GM21381 (cell line): ENCODE data around the gene GARIN5B.
A peak's percentile ranks its signal among the peaks of the same experiment; 100 is the strongest.

Experiments
- ATAC-seq: cut with Tn5 transposase; IDR thresholded peaks from one replicate; pipeline ENCODE4 v1.9.1; 2021; ENCODE audit warnings: mild to moderate bottlenecking, moderate library complexity; ENCODE audit not compliant: unreplicated experiment

Gene GARIN5B

DNA sequence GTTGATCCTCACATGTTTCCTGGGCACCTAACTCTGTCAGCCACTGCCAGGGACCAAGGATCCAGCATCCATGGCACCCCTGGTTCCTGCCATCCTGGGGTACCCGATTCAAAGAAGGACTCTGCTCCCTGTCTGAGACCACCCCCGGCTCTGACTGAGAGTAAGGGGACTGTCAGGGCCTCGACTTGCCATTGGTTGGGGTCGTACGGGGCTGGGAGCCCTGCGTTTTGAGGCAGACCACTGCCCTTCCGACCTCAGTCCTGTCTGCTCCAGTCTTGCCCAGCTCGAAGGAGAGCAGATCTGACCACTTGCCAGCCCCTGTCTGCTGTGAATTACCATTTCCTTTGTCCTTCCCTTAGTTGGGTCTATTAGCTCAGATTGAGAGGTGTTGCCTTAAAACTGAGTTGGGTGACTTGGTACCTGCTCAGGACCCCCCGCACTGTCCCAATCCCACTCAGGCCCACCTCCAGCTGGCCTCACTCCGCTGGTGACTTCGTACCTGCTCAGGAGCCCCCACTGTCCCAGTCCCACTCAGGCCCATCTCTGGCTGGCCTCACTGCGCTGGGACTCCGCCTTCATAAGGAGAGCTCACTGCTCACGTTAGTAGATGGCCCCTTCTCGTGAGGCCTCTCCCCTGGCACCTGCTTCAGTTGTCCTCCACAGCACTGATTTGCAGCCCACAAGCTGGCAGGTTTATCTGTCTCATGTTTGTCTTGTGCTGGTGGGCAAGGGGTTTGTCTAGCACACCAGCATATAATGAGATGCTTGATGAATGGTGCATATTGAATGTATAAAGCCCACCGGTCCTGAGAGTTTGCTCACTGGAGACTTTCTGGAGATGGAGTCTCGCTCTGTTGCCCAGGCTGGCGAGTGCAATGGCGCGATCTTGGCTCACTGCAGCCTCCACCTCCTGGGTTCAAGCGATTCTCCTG, 26.6 kb upstream of the GARIN5B start:
- no peak for ATAC-seq

DNA sequence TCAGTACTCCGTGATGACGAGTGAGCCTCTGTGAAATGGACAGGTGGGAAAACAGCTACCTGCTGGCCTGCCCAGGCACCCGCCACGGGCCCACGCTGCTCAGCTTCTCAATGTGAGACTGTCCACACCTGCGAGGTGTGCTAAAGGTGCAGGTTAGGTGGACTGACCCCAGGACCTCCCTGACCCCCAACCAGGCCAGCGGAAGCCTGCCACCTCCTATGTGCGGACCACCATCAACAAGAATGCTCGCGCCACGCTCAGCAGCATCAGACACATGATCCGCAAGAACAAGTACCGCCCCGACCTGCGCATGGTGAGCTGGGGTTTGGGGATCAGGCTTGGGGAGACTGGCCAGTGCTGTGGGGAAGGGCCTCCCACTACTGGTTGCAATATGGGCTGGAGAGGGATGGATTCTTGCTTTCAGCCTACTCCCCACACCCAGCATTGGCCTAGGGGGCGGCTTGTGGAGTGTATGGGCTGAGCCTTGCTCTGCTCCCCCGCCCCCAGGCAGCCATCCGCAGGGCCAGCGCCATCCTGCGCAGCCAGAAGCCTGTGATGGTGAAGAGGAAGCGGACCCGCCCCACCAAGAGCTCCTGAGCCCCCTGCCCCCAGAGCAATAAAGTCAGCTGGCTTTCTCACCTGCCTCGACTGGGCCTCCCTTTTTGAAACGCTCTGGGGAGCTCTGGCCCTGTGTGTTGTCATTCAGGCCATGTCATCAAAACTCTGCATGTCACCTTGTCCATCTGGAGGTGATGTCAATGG, 24.9 kb upstream of the GARIN5B start:
- no peak for ATAC-seq

DNA sequence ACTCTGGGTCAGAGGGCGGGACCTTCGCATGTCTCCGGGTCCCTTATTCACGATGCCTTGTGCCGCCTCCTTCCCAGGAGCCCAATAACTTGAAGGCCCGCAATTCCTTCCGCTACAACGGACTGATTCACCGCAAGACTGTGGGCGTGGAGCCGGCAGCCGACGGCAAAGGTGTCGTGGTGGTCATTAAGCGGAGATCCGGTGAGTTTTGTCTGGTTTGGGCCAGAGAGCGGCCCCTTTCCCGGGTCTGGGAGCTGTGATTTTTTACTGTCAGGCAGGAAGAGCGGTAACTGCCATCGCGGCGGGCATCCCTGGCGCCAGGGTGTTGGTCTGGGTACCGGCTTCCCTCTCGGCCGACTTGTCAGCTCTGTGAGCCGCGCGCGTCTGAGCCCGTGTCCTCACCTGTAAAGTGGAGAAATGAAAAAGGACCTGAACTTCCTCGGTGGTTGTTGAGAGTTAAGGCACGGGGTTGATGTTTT, 23.5 kb upstream of the GARIN5B start:
- no peak for ATAC-seq

DNA sequence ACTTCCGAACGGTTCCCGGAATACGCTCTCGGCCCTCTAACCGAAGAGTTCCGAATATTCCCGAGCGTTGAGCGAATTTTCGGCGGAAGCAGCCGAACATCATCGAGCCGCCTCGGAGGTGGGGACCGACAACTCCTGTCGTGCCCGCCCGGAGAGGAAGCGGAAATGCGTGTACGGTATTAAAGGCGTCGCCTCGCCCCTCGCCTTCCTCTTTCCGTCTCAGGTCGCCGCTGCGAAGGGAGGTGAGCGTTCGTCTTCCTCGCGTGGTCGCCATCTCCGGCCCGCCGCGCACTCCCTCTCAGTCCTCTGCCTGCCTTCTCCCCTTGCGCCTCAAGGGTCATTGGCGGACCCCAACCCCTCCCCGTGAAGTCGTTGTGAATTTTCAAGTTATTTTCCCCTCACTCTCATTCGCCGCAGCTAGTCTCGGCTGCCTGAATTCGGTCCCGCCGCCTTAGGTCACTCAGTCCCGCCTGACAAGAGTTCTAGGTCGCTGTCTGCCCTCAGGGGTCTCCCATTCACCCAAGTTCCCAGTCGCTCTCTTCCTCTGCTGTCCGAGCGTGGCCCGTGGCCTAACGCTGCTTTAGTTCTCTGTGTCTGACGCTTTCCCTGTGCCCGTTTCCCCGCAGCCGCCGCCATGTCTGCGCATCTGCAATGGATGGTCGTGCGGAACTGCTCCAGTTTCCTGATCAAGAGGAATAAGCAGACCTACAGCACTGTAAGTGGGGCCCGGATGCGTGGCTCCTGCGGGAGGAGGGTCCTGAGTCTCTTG, 22.8 kb upstream of the GARIN5B start, which contains the start of gene RPL28:
Gene RPL28, plus strand, starts transcription at position 209 of the 769 bp plus-strand sequence. Its CDS starts 426 bp downstream, at position 635.
- ATAC-seq = peak; percentile 73

DNA sequence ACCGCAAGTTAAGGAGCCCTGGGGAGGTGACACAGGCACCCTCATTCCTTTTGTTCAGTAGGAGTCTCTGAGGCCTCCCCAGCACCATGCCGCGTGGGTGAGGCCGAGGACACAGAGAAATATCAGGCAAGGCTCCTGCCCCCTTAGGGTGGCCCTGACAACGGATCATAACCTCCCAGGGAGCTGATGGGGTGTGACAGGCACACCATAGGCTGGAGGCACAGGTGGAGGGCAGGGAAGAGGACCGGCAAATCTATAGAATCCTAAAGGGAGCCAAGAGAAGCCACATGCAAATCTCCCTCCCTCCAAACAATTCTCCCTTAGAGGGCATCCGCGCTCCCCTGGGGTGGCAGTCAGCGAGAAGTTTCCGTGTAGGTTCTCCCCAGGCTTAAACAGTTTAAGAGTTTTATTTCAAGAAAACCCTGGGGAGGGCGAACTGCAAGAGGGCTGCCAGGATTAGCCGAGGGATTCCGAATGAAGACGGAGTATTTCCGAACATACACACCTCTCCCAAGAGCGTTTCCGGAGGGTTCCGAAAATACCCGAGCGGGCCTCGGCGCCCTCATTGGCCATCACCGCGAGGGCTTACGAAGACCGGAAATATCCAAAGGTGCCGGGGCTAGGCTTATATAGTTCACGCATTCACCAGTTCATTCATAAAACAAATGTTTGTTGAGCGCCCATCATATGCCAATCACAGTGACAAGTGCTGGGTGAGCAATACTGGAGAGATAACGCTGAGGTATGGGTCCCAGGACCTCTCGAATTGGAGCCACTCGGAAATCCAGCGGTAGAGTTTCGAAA, 22.1 kb upstream of the GARIN5B start:
- peak; percentile 54 for ATAC-seq

DNA sequence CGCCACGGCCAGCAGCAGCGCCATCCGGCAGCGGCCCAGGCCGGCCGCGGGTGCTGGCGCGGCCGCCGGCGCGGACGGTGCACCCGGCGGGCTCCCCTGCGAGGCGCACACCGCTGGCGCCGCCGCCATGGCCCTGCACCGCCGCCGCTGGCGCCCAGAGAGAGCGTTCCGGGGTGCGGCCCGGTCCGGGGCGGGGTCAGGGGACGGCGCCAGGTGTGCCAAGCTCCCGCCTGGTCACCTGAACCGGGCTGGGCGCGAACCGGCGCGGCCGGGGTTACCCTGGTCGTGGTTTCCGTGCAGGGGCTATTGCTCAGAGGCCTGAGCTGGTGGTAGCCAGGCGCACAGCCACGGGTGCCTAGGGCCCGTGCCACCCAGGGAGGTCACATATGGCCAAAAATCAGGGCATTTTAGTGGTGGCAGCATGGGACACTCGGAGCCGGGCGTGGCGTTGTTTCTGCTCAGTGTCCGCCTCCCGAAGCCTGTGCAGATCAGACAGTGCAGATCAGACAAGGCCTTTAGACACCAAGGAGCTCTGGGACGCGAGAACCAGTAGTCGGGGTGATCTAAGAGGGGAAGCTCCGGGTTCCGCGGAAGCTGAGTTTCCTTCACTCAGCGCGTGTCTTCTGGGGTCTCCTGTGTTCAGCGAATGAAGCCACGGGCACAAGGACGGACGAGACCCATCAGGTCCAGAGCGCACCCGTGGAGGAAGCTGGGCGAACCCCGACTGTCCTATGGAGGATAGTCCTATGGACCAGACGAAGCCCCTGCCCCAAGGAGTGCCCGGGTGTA, 21.3 kb upstream of the GARIN5B start, which contains the start of gene TMEM238:
Gene TMEM238, minus strand, starts transcription at position 162 of the 789 bp plus-strand sequence. Its CDS starts 33 bp downstream, at position 129.
- no peak for ATAC-seq

DNA sequence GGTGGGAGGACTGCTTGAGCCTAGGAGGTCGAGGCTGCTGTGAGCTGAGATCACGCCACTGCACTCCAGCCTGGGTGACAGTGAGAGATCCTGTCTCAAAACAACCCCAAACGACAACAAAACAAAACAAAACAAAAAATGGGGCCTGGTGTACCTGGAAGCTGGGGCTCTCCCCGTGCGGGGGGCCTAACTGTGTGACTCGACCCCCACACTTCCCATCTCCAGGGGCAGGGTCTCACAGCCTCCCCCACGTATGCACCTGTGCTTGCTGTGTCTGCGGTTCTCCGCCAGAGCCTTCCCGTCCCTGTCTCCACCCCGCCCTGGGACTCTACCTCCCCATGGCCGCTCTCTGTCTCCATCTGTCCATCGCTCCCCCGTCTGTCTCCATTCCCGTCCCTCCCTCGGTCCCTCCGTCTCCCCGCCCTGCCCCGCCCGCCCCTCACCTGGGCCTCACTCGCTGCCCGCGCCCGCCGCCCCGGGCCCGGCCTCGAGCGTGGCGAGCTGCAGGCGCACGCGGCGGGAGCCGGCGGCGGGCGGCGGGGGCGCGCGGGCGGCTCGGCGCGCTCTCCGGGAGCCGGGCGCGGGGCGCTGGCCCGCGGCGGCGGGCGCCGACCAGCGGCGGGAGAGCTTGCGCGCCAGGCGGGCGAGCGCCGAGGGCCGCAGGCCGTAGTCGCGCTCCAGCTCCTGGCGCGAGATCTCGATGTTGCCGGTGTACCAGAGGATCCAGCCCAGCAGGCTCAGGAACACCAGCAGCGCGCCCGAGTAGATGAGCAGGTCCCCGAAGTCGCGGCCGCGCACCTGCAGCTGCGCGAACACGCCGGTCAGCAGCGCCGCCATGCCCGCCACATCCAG, 20.4 kb upstream of the GARIN5B start:
- ATAC-seq = no peak

DNA sequence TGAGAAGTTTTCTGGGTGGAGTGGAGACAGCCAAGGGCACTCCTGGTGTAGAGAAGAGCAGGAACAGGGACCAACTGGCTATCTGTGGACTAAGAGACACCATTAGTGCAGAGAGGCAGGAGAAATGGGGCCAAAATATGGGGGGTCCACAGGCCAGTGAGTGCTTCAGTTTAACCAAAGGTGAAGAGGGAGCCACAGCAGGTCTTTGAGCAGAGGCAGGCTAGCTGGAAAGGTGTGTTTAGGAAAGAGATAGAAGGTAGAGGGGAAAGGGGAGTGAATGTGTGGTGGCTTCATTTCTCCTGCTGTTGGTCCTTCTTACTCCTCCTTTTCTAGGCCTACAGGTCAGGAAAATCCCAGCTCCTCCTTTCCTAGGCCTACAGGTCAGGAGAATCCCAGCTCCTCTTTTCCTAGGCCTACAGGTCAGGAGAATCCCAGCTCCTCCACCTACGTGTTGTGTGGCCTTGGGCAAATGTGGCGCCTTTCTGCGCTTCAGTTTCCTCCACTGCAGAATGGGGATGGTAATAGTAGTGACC, 19.5 kb upstream of the GARIN5B start:
- no peak for ATAC-seq

DNA sequence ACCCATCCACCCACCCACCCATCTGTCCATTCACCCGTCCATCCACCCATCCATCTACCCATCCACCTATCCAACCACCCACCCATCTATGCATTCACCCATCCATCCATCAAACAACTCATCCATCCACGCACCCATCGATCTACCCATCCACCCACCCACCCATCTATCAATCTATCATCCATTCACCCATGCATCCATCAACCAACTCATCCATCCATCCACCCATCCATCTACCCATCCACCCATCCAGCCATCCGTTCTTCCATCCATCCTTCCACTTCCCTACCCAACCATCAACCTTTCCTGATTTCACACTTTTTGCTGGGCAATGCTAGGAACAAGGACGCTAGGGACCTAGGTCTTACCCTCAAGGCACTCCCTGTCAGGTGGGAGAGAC, 19.0 kb upstream of the GARIN5B start:
- no peak for ATAC-seq

DNA sequence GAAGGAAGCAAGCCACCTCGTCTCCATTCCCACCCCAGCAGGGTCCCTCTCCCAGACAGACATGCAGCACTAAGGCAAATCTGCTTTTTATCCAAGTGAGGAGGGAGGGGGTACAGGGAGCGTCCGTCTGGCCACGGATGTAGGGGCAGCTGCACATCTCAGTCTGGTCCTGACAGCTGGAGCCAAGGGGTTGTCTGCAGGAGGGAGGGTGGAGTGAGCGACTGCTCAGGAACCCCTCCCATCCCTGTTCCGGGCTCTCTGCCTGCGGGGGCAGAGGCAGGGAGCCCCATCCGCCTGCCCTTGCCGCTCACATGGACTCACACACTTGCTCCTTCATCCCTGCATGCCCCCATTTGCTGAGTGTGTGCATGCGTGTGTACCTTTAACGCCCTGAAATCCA, 16.1 kb upstream of the GARIN5B start:
- no peak for ATAC-seq

DNA sequence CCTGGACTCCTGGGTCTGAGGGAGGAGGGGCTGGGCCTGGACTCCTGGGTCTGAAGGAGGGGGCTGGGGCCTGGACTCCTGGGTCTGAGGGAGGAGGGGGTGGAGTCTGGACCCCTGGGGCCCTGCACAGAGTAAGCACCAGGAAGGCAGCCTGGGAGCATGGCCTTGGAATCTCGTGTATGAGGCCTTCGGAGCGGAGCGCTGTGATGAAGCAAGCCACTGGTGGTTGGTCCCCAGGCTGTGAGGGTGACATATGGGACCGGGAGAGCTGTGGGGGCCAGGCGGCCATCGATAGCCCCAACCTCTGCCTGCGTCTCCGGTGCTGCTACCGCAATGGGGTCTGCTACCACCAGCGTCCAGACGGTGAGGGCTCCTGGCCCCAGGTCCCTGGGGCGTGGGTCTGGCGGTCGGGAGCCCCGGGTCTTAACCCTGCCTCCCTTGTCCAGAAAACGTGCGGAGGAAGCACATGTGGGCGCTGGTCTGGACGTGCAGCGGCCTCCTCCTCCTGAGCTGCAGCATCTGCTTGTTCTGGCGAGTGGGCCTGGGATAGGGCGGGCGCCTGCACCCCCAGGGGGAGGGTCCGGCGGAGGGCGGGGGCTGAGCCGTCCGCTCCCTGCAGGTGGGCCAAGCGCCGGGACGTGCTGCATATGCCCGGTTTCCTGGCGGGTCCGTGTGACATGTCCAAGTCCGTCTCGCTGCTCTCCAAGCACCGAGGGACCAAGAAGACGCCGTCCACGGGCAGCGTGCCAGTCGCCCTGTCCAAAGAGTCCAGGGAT, 14.5 kb upstream of the GARIN5B start:
- ATAC-seq = no peak

DNA sequence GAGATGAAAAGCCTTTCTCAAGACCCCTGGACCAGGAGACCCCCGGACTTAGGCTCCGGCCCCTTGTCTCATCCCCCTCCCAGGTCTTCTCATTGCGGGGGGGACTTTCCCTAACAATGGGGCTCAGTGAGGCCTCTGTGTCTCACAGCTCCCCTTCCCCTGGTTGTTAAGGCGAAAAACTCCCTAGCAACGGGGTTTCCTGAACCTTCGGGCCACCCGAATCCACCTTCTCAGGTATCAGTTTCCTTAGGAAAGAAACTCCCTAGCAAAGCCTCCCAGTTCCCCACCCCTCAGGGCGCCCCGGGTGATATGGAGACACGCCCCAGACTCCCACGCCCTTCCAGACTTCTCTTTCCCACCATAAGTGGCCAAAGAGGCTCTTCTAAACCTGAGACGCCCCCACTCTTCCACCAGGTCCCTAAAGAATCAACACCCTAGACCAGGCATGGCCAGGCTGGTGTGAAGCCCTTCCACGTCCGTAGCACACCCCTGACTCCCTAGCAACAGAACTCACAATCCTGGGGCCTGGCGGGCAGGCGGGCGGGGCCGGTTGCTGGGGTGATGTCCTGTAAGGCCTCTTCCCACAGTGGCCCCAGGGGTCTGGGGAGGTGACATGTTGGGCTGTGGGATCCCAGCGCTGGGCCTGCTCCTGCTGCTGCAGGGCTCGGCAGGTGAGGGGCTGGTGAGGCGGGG, 13.3 kb upstream of the GARIN5B start, which contains the start of gene TMEM190:
Gene TMEM190, plus strand, starts transcription at position 586 of the 693 bp plus-strand sequence. Its CDS starts 28 bp downstream, at position 614.
- ATAC-seq = no peak

DNA sequence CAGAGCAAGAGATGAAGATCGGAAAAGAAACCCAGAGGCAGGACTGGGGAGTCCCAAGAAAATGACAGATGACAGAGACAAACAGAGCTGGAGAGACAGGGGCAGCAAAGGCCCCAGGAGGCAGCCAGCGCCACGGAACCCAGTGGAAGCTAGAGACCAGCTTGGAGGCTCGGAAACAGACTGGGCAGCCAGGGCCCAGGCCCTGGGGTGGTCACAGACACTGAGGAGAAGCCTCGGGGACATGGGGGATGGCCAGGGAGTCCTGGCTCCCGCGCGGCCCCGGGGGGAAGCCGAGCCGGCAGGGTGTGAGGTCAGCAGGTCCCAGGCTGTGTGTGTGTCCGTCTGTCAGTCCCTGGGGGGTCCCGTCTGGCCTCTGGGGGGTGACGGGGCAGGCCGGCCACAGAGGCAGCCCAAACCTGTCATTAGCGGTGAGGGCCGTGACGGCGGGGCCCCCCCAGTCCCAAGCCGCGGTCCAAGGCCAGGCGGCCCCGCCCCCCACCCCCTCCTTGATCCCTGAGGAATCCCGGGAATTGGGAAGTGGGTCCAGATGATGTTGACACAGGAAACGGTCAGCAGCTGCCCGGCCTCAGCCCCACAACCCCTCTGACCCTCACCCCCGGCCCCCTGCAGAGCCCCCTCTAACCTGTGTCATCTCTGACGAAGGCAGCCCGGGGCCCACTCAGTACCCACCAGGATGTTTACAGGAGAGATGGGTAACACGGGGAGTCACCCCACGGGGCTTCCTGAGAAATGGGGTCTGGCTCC, 11.1 kb upstream of the GARIN5B start:
- ATAC-seq = no peak

DNA sequence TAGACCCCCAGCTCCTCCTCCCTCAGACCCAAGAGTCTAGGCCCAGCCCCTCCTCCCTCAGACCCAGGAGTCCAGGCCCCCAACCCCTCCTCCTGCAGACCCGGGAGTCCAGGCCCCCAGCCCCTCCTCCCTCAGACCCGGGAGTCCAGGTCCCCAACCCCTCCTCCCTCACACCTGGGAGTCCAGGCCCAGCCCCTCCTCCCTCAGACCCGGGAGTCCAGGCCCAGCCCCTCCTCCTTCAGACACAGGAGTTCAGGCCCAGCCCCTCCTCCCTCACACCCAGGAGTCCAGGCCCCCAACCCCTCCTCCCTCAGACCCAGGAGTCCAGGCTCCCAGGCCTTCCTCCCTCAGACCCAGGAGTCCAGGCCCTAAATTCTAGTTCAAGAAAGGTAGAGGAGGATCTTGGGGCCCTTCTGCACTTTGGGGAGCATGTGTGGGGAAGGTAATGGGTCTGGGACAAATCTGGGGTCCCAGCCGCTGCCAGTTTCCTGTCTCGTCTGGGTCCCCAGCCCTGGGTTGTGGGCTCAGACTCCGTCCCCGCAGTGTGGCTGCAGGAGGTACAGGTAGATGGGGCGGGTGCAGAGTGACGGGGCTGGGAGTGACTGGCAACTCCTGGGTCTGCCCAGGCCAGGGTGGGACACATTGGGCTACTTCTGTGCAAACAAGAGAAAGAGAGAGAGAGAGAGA, 10.4 kb upstream of the GARIN5B start:
- ATAC-seq = no peak
